EH (cell line): ENCODE data around the gene CTSS.
A peak's percentile ranks its signal among the peaks of the same experiment; 100 is the strongest.

Source experiments
- DNase-seq: peaks from one replicate; pipeline ENCODE4 v3.0.0-alpha.2; 2015; ENCODE audit warnings: low read depth

Gene CTSS

GRCh38 chr1:150696995-150697927 is 68.3 kb downstream of the CTSS start, which contains the start of gene GOLPH3L:
TSS of gene GOLPH3L (minus strand) at chr1:150697154. CDS start at chr1:150694838, 2,316 bp downstream.
- peak; percentile 99 for DNase-seq

DNA sequence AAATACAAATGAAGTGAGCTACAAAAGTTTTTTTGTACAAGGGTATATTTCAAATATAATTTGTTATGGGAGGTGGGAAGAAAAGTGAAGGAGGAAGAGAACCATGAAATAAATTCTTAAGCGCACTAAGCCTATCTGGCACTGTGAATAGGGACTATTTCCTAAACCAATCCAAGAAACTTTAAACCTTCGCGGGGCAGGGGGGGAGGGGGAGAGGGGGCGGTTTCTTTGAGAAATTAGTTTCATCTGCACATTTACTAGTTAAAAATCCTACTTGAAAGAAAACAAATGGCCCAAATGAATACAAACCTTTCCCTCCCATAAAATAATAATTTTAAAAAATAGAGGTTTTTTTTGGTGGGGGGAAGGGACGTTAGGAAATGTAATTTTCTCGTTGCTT is 69.0 kb downstream of the CTSS start:
- DNase-seq, result peak; percentile 11

GRCh38 chr1:150696162-150696561 is 69.4 kb downstream of the CTSS start:
- no peak for DNase-seq

DNA sequence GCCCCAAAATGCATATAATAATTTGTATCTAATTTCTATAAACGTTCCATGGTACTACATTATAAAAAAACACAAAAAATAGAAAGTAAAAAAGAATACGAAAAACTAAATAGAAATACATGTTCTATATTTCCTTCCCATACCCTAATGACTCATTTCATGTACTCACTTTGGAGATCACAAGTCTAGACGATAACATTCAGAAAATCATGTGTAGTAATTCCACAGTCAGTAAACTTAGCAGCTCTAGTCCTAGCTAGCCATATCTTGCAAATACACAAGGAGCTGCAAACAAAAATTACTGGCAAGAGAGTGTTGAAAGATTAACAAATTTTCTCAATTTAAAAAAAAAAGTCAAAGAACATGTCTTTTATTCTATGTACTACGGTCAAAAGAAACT is 70.0 kb downstream of the CTSS start:
- no peak for DNase-seq

DNA sequence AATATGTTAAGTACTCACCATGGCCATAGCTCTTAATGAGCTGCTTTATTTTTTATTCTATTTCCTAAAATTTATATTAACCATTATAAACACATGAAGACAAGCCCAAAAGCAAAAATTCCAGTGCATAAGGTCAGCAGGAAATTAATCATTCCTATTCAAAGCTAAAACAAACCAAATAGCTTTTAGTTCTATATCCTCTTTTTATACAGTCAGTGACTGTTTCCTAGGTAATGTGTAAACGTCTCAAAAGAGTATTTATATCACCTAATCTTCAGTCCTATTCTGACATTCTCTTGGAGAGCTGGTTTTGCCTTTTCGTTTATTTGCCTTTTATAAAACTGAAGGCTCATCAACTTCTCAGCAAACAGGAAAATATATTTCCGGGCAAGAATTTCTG is 72.9 kb downstream of the CTSS start:
- no peak for DNase-seq

- no peak for DNase-seq
Observed at GRCh38 chr1:150688763-150689162, 76.8 kb downstream of the CTSS start.

DNA sequence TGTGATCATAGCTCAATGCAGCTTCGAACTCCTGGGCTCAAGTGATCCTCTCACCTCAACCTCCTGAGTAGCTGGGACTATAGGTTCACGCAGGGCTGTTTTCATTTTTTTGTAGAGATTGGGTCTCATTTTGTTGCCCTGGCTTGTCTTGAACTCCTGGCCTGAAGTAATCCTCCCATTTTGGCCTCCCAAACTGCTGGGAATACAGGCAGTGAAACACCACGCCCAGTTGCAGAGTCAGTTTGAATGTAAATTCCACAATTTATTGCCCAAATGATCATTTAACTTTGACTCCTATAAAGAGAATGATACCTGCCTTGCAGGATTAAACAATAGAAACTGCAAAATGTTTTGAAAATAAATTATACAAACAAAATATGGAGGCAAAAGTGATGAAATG is 79.3 kb downstream of the CTSS start:
- no peak for DNase-seq

DNA sequence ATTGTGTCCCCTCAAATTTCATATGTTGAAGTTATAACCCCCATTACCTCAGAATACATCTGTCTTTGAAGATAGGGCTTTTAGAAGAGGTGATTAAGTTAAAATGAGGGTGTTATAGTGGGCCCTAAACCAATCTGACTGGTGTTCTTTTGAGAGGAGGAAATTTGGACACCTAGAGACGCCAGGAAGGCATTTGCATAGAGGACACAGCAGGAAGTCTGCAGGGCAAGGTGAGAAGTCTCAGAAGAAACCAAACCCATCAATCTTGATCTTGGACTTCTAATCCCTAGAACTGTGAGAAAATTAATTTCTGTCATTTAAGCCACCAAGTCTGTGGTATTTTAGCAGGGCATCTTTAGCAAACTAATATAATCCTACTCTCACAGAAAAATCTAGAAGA is 81.7 kb downstream of the CTSS start:
- DNase-seq, result no peak
